H9 (cell line): Measurements from ENCODE around the gene DQX1. TPM values are rescaled to one million over a fixed set of nuclear protein-coding genes. Genes with fewer than 3 reads are reported as not detected.

Experiments
- DNase-seq: peaks from one replicate; pipeline ENCODE4 v3.0.0-alpha.2; 2017
- H2AFZ ChIP-seq: one replicate; pipeline ENCODE4 v1.6.1; 2013; ENCODE audit warnings: mild to moderate bottlenecking, low read length, control low read depth, moderate library complexity
- H2AK5ac ChIP-seq: 2 replicates; pipeline ENCODE4 v1.6.1; 2013; ENCODE audit warnings: low read length, control low read depth, mixed read lengths; ENCODE audit not compliant: insufficient read length
- H2BK120ac ChIP-seq: one replicate; pipeline ENCODE4 v1.6.1; 2013; ENCODE audit warnings: low read depth, mild to moderate bottlenecking, low read length, control low read depth, inconsistent platforms; ENCODE audit not compliant: poor library complexity, severe bottlenecking
- H2BK12ac ChIP-seq: 2 replicates; pipeline ENCODE4 v1.6.1; 2013; ENCODE audit warnings: low read length, control low read depth, mixed read lengths, low read depth; ENCODE audit not compliant: insufficient read length
- H2BK15ac ChIP-seq: 2 replicates; pipeline ENCODE4 v1.6.1; 2013; ENCODE audit warnings: low read depth, low read length, control low read depth
- H2BK20ac ChIP-seq: one replicate; pipeline ENCODE4 v1.6.1; 2013; ENCODE audit warnings: low read depth, mild to moderate bottlenecking, low read length, control low read depth, inconsistent platforms; ENCODE audit not compliant: poor library complexity, severe bottlenecking
- H2BK5ac ChIP-seq: 2 replicates; pipeline ENCODE4 v1.6.1; 2013; ENCODE audit warnings: low read length, control low read depth, mixed read lengths; ENCODE audit not compliant: insufficient read length
- H3K14ac ChIP-seq: 2 replicates; pipeline ENCODE4 v1.6.1; 2013; ENCODE audit warnings: low read length, control low read depth; ENCODE audit not compliant: insufficient read depth
- H3K18ac ChIP-seq: 2 replicates; pipeline ENCODE4 v1.6.1; 2013; ENCODE audit warnings: low read depth, mild to moderate bottlenecking, mixed read lengths, low read length, control low read depth; ENCODE audit not compliant: insufficient read length
- H3K23ac ChIP-seq: 2 replicates; pipeline ENCODE4 v1.6.1; 2013; ENCODE audit warnings: low read length, control low read depth, mixed read lengths, low read depth; ENCODE audit not compliant: insufficient read length
- H3K23me2 ChIP-seq: 2 replicates; pipeline ENCODE4 v1.6.1; 2013; ENCODE audit warnings: low read depth, mild to moderate bottlenecking, mixed read lengths, low read length, control low read depth; ENCODE audit not compliant: insufficient read length, poor library complexity, severe bottlenecking
- H3K27ac ChIP-seq: 2 replicates; pipeline ENCODE4 v1.5.1; 2013; ENCODE audit warnings: low read length, control low read depth, mixed read lengths, low read depth; ENCODE audit not compliant: insufficient read length
- H3K27me3 ChIP-seq: 2 replicates; pipeline ENCODE4 v1.6.1; 2013; ENCODE audit warnings: low read length, control low read depth, inconsistent platforms; ENCODE audit not compliant: insufficient read depth
- H3K4ac ChIP-seq: 2 replicates; pipeline ENCODE4 v1.6.1; 2013; ENCODE audit warnings: low read depth, mild to moderate bottlenecking, control low read depth, inconsistent platforms, low read length, moderate library complexity
- H3K4me1 ChIP-seq: 2 replicates; pipeline ENCODE4 v1.6.1; 2013; ENCODE audit warnings: low read length, control low read depth, inconsistent platforms; ENCODE audit not compliant: insufficient read depth
- H3K4me2 ChIP-seq: 2 replicates; pipeline ENCODE4 v1.6.1; 2013; ENCODE audit warnings: low read length, control low read depth, mixed read lengths; ENCODE audit not compliant: insufficient read length, insufficient read depth
- H3K56ac ChIP-seq: 2 replicates; pipeline ENCODE4 v1.6.1; 2013; ENCODE audit warnings: low read depth, mild to moderate bottlenecking, mixed read lengths, low read length, control low read depth; ENCODE audit not compliant: insufficient read length
- H3K79me1 ChIP-seq: 2 replicates; pipeline ENCODE4 v1.6.1; 2013; ENCODE audit warnings: low read depth, mild to moderate bottlenecking, moderate library complexity, low read length, control low read depth, inconsistent platforms; ENCODE audit not compliant: insufficient read depth, poor library complexity, severe bottlenecking
- H3K79me2 ChIP-seq: 2 replicates; pipeline ENCODE4 v1.6.1; 2013; ENCODE audit warnings: low read length, control low read depth, inconsistent platforms; ENCODE audit not compliant: insufficient read depth
- H3K9ac ChIP-seq: 2 replicates; pipeline ENCODE4 v1.6.1; 2013; ENCODE audit warnings: low read length, control low read depth, mixed read lengths; ENCODE audit not compliant: insufficient read length; ENCODE audit errors: extremely low read depth
- H3K9me3 ChIP-seq: one replicate; pipeline ENCODE4 v1.6.1; 2013; ENCODE audit warnings: low read depth, low read length, inconsistent platforms; ENCODE audit not compliant: control insufficient read depth
- H3T11ph ChIP-seq: one replicate; pipeline ENCODE4 v1.6.1; 2013; ENCODE audit warnings: mild to moderate bottlenecking, low read length, control low read depth, inconsistent platforms
- H4K20me1 ChIP-seq: one replicate; pipeline ENCODE4 v1.6.1; 2013; ENCODE audit not compliant: control insufficient read depth, insufficient read length, insufficient read depth
- H4K5ac ChIP-seq: 2 replicates; pipeline ENCODE4 v1.6.1; 2013; ENCODE audit warnings: low read depth, mild to moderate bottlenecking, mixed read lengths, low read length, control low read depth; ENCODE audit not compliant: insufficient read length
- H4K8ac ChIP-seq: replicated peaks from 2 replicates; pipeline ENCODE4 v1.6.1; 2013; ENCODE audit warnings: low read length, control low read depth, mixed read lengths, low read depth; ENCODE audit not compliant: insufficient read length
- H4K91ac ChIP-seq: 2 replicates; pipeline ENCODE4 v1.6.1; 2013; ENCODE audit warnings: low read depth, mild to moderate bottlenecking, moderate library complexity, mixed read lengths, low read length, control low read depth; ENCODE audit not compliant: insufficient read length
- H3K27ac Mint-ChIP-seq, 3 experiments: 2 replicates in 2 of 3; 3 replicates in 1 of 3; pipeline ENCODE4 v1.8.0; 2020 to 2021; ENCODE audit warnings: mixed read lengths in 3 of 3, mild to moderate bottlenecking in 1 of 3, moderate library complexity in 1 of 3
- H3K27me3 Mint-ChIP-seq: 2 replicates; pipeline ENCODE4 v1.8.0; 2021; ENCODE audit warnings: low read depth, mild to moderate bottlenecking, moderate library complexity, mixed read lengths
- H3K36me3 Mint-ChIP-seq, 3 experiments: 2 replicates in 2 of 3; 3 replicates in 1 of 3; pipeline ENCODE4 v1.8.0; 2020 to 2021; ENCODE audit warnings: low read depth in 3 of 3, mixed read lengths in 3 of 3; ENCODE audit not compliant: insufficient read depth in 1 of 3
- H3K4me1 Mint-ChIP-seq, 2 experiments: 2 replicates each; pipeline ENCODE4 v1.8.0; 2020; ENCODE audit warnings: mixed read lengths in 2 of 2
- H3K4me3 Mint-ChIP-seq, 2 experiments: 2 replicates in 1 of 2; 3 replicates in 1 of 2; pipeline ENCODE4 v1.8.0; 2020 to 2021; ENCODE audit warnings: mild to moderate bottlenecking in 2 of 2, mixed read lengths in 2 of 2, moderate library complexity in 1 of 2
- H3K9me3 Mint-ChIP-seq, 2 experiments: 2 replicates in 1 of 2; 3 replicates in 1 of 2; pipeline ENCODE4 v1.8.0; 2020; ENCODE audit warnings: mild to moderate bottlenecking in 2 of 2, mixed read lengths in 2 of 2, moderate library complexity in 1 of 2
- CTCF ChIP-seq: fragments of 200-600 bp; sonication (generic); conservative IDR thresholded peaks from 3 replicates; pipeline ENCODE4 v1.8.0; 2021; ENCODE audit warnings: antibody characterized with exemption, mild to moderate bottlenecking
- WGBS: extraction: QIAGEN DNeasy Blood & Tissue Kit; methylation state at CpG from one replicate; pipeline ENCODE4 v1.1.7; 2013; ENCODE audit warnings: missing lambda C conversion rate, low lambda C conversion rate, mixed read lengths; ENCODE audit not compliant: insufficient read length; ENCODE audit errors: extremely low coverage; 5-methylcytosine and 5-hydroxymethylcytosine counted together
- total RNA-seq: library from RNA; stranded (reverse); gene quantifications from 2 replicates; pipeline ENCODE4 v1.2.1, GENCODE V29; 2021

DQX1 gene
- total RNA-seq, 1 experiment from 2014 or later = 0.98 TPM

- H4K20me1 ChIP-seq = no peaks in the 10 kb centered on the region
- H2AFZ ChIP-seq = no peak overlapping the region
- H3K27me3 ChIP-seq = no peaks in the 10 kb centered on the region; the same call in 1 of the 2 replicates
- no peaks in the 10 kb centered on the region for H3K79me1 ChIP-seq
- no peak overlapping the region for H4K91ac ChIP-seq
- no peak overlapping the region for H2BK15ac ChIP-seq
- Mint-ChIP-seq H3K9me3 (no peaks in the 10 kb centered on the region), H3K36me3 (peaks cover 0 to 19% (median 14%) of the 10 kb centered on the region in 3 experiments; a peak in 6 of 7 replicates), H3K27me3 (peaks cover 68% of the 10 kb centered on the region), H3K27ac (no peak overlapping the region; a peak in 1 of 7 replicates), H3K4me1 (peaks cover 31% of the 10 kb centered on the region in 2 experiments), H3K4me3 (peak overlapping the region; percentile 92 to 93; a peak in 4 of 5 replicates)
- H3K23me2 ChIP-seq = peaks cover 23% of the 10 kb centered on the region
- H2BK12ac ChIP-seq = no peak overlapping the region
- WGBS = no CpG with 5 or more reads among the region's 21 CpGs
- 0 out of 2 replicates have a peak, but pooled peaks cover 2% of the 10 kb centered on the region for H3K4me1 ChIP-seq
- no peak for DNase-seq
- no peak overlapping the region for H3K23ac ChIP-seq
- no peak overlapping the region for H3K18ac ChIP-seq
- H2BK20ac ChIP-seq = no peak overlapping the region
- no peak overlapping the region for H2BK5ac ChIP-seq
- no peak overlapping the region for H3K56ac ChIP-seq
- no peak overlapping the region for H3K9ac ChIP-seq
- H4K5ac ChIP-seq = no peak overlapping the region
- no peak overlapping the region for H3T11ph ChIP-seq
- TF ChIP-seq CTCF = no peak
- H2BK120ac ChIP-seq = no peak overlapping the region
- peak overlapping the region; percentile 63 for H3K4me2 ChIP-seq
- H2AK5ac ChIP-seq = no peak overlapping the region
- H3K9me3 ChIP-seq = no peaks in the 10 kb centered on the region
- H3K14ac ChIP-seq = no peak overlapping the region
- no peak overlapping the region for H4K8ac ChIP-seq
- H3K79me2 ChIP-seq = 0 out of 2 replicates have a peak, but pooled peaks cover 2% of the 10 kb centered on the region
- H3K27ac ChIP-seq = no peak overlapping the region
- no peak overlapping the region for H3K4ac ChIP-seq
These were observed 26.2 kb upstream of the DQX1 start for GRCh38 chr2:74551942-74552913.
